ENCODE measurements around the gene ARHGEF33.

ARHGEF33 gene

GRCh38 chr2:39007875-39008504 lies 118.3 kb downstream of the ARHGEF33 start:
- DNase-seq (ENCODE audit: low spot score in 2 of 2) (no peak), ATAC-seq (no peak)
- Mint-ChIP-seq H3K27ac (peak overlapping the region; percentile 23), H3K4me1 (peaks cover 9% of the 10 kb centered on the region), H3K36me3 (peaks cover 100% of the 10 kb centered on the region), H3K9me3 (no peaks in the 10 kb centered on the region), H3K4me3 (no peak overlapping the region)

GRCh38 chr2:39008665-39009064 lies 119.0 kb downstream of the ARHGEF33 start:
- no peak overlapping the region for H3K4me3 Mint-ChIP-seq
- ATAC-seq (peak; percentile 67), DNase-seq (ENCODE audit: low spot score in 2 of 2) (no peak)
- H3K4me1 Mint-ChIP-seq: peaks cover 9% of the 10 kb centered on the region
- no peaks in the 10 kb centered on the region for H3K9me3 Mint-ChIP-seq
- peak overlapping the region; percentile 23 for H3K27ac Mint-ChIP-seq
- H3K36me3 Mint-ChIP-seq: peaks cover 100% of the 10 kb centered on the region

- ATAC-seq (no peak), DNase-seq (ENCODE audit: low spot score in 2 of 2) (no peak)
- Mint-ChIP-seq H3K36me3 (peaks cover 70% of the 10 kb centered on the region), H3K27ac (no peak overlapping the region), H3K4me3 (no peak overlapping the region), H3K4me1 (peaks cover 3% of the 10 kb centered on the region), H3K9me3 (no peaks in the 10 kb centered on the region)
Measured at GRCh38 chr2:39013871-39014270, 124.2 kb downstream of the ARHGEF33 start.

DNA sequence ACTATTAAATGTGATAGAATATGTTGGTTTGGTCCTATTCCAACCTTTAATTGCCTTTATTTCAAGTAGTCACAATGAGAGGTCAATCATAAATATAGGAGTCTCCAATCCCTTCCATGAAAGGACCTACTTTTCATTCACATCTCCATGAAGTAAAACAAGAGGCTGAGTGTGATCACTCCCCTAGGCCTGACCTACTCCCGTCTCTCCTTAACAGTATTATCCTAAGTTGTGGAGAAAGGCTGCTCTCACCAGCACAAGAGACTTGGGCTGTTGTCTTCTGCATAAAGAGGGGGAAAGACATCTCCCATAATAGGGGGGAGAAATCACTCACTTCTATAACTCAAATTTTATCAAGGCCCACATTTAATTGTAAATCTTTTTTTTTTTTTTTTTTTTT lies 125.7 kb downstream of the ARHGEF33 start:
- Mint-ChIP-seq H3K36me3 (peaks cover 70% of the 10 kb centered on the region), H3K9me3 (no peaks in the 10 kb centered on the region), H3K4me3 (no peak overlapping the region), H3K4me1 (no peaks in the 10 kb centered on the region), H3K27ac (no peak overlapping the region)
- DNase-seq (ENCODE audit: low spot score in 2 of 2) (no peak), ATAC-seq (no peak)

- peak overlapping the region; percentile 55 for H3K27ac Mint-ChIP-seq
Measured at GRCh38 chr2:39017334-39017733, 127.7 kb downstream of the ARHGEF33 start.

DNA sequence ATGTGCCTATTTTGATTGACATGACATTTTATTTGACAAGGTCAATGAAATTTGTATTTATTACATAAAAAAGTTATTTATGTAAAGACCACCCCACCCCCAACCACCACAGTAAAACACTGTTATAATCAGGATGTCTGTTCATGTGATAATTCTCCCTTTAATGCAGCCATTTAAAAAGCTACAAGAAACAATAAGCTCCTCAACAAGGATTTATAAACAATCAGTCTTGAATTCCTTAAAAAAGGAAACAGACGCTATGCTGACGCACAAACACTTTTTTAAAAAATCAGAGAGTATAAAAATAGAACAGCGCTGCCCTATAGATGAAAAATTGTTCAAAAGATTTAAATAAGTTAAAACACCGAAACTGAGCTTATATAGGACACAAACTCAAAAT lies 129.0 kb downstream of the ARHGEF33 start:
- Mint-ChIP-seq H3K9me3 (no peaks in the 10 kb centered on the region), H3K27ac (no peak overlapping the region), H3K36me3 (peaks cover 70% of the 10 kb centered on the region), H3K4me1 (no peaks in the 10 kb centered on the region), H3K4me3 (no peak overlapping the region)
- DNase-seq (ENCODE audit: low spot score in 2 of 2): no peak
- no peak for ATAC-seq

More at GRCh38 chr2:39017334-39017733, 127.7 kb downstream of the ARHGEF33 start:
- DNase-seq (ENCODE audit: low spot score in 2 of 2) (no peak), ATAC-seq (no peak)
- peaks cover 70% of the 10 kb centered on the region for H3K36me3 Mint-ChIP-seq
- H3K4me1 Mint-ChIP-seq: no peaks in the 10 kb centered on the region
- no peaks in the 10 kb centered on the region for H3K9me3 Mint-ChIP-seq
- H3K4me3 Mint-ChIP-seq: no peak overlapping the region

- ATAC-seq (no peak), DNase-seq (ENCODE audit: low spot score in 2 of 2) (no peak)
- no peaks in the 10 kb centered on the region for H3K9me3 Mint-ChIP-seq
- H3K4me3 Mint-ChIP-seq: no peak overlapping the region
- no peaks in the 10 kb centered on the region for H3K4me1 Mint-ChIP-seq
- peaks cover 69% of the 10 kb centered on the region for H3K36me3 Mint-ChIP-seq
- H3K27ac Mint-ChIP-seq: no peak overlapping the region
Measured at GRCh38 chr2:39020383-39020782, 130.7 kb downstream of the ARHGEF33 start.

GRCh38 chr2:39022642-39023235 lies 133.1 kb downstream of the ARHGEF33 start:
- no peak for DNase-seq (ENCODE audit: low spot score in 2 of 2)
- H3K4me1 Mint-ChIP-seq: no peaks in the 10 kb centered on the region
- no peaks in the 10 kb centered on the region for H3K9me3 Mint-ChIP-seq
- no peak overlapping the region for H3K4me3 Mint-ChIP-seq
- peaks cover 93% of the 10 kb centered on the region for H3K36me3 Mint-ChIP-seq
- peak overlapping the region; percentile 56 for H3K27ac Mint-ChIP-seq
- ATAC-seq: no peak

DNA sequence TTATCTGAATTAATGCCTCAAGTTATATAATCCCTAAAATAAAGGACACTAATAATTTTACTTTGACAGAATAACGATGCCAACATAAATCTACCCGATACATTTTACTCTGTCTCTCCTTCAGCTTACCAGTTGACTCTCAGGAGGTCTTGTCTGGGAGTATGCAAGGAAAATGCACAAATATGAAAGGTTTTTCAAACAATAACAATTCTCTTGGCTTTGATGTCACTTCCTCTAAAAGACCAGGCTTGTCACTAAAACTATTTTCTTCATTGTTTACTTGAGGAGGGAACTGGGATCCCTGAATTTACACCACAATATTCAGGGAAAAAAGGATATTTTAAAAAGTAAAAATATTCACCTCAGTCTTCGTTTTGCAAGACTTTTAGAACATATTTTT lies 134.0 kb downstream of the ARHGEF33 start:
- H3K36me3 Mint-ChIP-seq: peaks cover 96% of the 10 kb centered on the region
- H3K4me3 Mint-ChIP-seq: no peak overlapping the region
- DNase-seq (ENCODE audit: low spot score in 2 of 2) (no peak), ATAC-seq (no peak)
- H3K4me1 Mint-ChIP-seq: no peaks in the 10 kb centered on the region
- H3K27ac Mint-ChIP-seq: peak overlapping the region; percentile 23
- H3K9me3 Mint-ChIP-seq: no peaks in the 10 kb centered on the region

DNA sequence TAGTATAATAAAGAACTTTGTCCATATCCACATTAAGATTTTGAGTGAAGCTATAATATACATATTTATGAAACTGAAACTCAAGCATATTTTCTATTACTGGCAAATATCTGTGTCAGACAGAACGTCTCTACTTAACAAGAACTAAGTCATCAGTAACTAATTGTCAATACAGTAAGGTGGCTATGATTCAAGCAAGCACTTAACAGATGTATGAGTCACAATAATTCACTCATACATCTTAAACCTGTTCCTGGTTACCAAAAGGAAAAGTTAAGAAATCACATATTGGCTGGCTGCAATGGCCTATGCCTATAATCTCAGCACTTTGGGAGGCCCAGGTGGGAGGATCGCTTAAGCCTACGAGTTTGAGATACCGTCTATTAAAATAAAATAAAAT lies 135.2 kb downstream of the ARHGEF33 start:
- DNase-seq (ENCODE audit: low spot score in 2 of 2) (no peak), ATAC-seq (peak; percentile 91)
- H3K4me1 Mint-ChIP-seq: no peaks in the 10 kb centered on the region
- peaks cover 96% of the 10 kb centered on the region for H3K36me3 Mint-ChIP-seq
- no peak overlapping the region for H3K27ac Mint-ChIP-seq
- no peak overlapping the region for H3K4me3 Mint-ChIP-seq
- H3K9me3 Mint-ChIP-seq: no peaks in the 10 kb centered on the region

All from stimulated activated effector memory CD8-positive, alpha-beta T cell treated with anti-CD3 and anti-CD28 coated beads, Interleukin-12 subunit alpha, Interleukin-12 subunit beta, amount 100 ng/mL, for 72 hours (primary cell).